RCC 7860 (cell line): ENCODE results near the gene DCDC1.

ENCODE experiments used
- DNase-seq: peaks from one replicate; pipeline ENCODE4 v3.0.0-alpha.2; 2015; ENCODE audit warnings: low spot score
- FAIRE-seq: peaks from 2 replicates; lab custom pipeline; 2012; peaks lifted over from hg19 to GRCh38; lab: Jason Lieb, UNC

Gene DCDC1, protein sequence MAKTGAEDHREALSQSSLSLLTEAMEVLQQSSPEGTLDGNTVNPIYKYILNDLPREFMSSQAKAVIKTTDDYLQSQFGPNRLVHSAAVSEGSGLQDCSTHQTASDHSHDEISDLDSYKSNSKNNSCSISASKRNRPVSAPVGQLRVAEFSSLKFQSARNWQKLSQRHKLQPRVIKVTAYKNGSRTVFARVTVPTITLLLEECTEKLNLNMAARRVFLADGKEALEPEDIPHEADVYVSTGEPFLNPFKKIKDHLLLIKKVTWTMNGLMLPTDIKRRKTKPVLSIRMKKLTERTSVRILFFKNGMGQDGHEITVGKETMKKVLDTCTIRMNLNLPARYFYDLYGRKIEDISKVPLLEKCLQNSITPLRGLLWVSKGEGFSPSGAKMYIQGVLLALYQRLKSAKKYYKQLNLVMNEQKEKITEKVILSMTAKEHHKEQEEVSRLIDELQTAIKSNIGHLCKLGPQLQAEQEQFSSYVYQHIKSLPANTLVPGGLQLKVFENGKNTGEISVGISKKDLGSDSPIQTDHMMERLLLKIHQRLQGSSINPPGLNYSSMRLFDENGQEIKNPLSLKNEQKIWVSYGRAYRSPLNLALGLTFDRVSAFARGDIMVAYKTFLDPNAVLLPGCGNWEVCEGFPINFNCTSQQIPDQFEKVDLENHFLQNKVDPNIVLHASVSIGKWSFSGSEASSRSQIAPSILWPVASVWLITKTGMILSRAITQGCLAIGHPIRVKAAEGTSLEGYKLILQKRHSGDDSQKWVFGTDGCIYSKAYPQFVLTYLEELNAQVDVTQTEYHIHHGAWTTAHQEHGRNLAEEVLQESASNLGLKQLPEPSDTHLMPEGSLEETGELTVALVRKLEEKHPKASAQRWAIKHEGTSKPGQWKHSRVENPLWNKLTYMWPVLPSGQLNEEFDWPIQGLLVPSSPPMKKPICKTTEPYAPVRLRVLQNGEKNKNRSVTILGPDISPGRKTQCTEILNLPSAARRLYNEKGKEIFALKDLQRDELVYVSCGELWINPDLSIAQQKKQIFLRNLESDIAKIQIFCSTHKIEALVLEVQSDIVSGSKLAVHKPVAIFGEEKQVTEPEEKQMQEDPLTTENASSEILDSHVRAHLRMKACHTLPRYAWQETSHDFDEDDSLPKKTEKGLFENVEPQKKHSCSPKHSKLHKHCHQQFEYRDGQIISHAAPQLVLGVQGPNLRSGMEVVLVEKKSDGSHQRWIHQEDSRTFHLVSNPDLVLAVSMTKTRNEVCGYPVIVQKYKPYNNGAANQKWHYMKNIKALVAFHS (N-terminal part only)

DNA sequence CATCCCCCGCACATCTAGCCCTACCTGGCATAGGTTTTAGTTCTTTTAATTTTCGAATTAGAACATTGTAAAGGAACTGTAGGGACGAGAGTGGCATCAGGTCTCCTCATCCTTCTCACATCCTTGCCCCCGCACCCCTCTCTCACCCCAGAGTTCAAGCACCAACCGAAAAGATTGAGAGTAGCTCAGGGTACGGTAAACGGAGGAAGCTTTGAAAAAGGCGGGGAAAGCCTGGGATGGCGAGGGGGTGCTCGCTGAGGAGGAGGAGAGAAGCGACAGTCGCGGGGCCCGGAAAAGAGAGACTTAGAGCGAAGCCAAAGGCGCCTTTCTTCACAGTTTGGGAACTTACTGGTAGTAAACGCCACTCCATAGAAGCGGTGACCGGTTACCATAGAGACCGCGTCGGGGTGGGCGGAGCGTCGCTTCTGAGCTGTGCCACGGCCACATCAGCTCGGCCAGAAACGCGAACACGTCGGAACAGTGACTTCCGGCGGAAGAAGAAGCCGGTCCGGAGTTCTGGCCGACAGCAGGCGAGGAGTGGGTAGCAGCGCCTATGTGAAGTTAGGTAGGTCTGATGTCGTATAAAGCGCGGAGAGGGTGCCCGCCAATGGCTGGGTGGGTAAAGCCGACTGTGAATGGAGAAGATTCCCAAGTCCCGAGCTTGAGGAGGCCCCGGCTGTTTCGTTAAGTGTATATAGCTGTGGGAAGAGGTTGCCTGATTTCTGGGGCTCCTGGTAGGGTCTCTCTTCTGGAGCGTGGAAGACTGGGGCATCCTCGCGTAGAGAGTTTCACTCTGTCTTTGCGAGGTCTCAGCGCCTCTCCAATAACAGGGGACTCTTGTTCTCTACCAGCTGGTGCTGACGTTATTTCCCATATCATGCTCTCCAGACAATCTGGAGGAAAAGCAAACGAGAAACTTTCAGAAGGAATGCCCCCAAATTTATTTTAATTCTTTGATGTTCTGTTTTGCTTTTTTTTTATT, at the start of gene DCDC1, which contains the start of gene DNAJC24:
Gene DCDC1 (minus strand): TSS at position 392 of the 982 bp plus-strand sequence. CDS start 41,459 bp downstream, outside the sequence.
Gene DNAJC24 (plus strand): TSS at position 513 of the 982 bp plus-strand sequence. CDS start 889 bp downstream, outside the sequence.
- DNase-seq: peak; percentile 77
- peak; percentile 65 for FAIRE-seq

DNA sequence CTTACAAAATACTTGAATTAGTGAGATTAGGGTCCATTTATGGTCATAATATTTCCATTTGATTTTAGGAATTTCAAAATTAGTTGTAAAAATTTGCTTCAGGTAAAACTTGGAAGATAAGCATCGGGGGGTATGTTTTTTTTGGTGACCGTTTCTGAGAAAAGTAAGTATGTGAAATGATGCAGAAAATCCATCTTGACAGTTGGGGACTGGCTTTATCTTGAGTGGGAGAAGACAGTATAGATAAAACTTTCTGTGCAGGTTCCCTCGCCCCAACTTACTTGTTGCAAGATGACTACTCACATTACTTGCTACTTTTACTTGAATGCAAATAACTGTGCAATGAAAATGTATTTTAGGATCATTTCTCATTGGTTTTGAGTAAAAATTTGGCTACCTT, 49.6 kb upstream of the DCDC1 start:
- no peak for DNase-seq
- FAIRE-seq: no peak

DNA sequence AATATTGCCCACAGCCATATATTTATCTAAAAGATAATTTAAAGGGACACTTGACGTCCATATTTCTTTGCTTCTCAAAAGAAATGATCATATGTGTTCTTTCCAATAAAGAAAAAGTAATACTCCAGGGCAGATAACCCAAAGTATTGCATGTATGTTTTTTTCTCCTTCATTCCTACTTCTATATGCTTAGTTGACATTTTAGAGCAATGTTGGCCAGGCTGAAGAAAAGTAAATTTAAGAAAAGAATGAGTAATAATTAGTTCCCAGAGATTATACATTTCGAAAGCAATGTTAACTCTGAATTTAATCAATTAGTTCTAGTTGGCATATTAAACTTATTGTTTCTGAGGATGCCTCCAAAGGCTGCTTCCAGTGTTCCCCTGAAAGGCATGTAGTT, 48.3 kb upstream of the DCDC1 start:
- FAIRE-seq (no peak), DNase-seq (no peak)

DNA sequence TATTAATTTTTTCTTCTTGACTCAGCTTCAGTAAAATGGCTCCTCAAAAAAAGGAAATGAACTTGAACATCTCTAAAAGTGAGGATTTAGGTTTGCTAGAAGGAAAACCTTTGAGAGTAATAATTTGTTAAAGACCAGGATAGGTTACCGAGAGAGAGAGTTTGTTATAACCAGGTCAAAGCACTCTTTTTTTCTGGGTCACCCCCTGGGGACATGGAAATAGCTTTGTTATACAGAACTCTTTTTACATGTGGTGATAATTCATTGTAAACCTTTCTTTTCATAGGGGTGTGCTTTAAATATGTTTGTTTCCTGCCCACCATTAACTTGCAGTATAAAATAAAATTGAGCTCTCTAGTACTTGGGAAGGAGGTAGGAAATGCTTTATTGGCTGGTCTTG, 47.8 kb upstream of the DCDC1 start:
- FAIRE-seq (no peak), DNase-seq (no peak)

DNA sequence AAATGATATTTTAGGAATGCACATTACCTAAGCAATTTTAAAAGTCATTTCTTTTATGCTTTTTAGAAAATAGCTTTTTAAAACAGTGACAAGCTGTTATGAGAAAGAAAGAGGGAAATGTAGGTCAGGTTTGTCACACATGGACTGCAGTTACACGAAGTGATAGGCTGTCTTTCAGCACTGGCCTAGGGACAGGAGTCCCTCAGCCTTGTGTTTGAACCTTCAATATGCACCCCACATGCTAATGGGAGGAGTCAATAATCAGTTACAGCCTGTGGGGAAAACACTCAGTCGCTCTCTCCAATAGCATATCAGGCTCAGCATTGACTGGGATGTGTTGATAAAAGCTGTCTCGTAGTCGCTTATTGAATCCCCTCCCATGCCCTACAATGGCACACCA, 45.9 kb upstream of the DCDC1 start:
- no peak for FAIRE-seq
- DNase-seq: no peak

DNA sequence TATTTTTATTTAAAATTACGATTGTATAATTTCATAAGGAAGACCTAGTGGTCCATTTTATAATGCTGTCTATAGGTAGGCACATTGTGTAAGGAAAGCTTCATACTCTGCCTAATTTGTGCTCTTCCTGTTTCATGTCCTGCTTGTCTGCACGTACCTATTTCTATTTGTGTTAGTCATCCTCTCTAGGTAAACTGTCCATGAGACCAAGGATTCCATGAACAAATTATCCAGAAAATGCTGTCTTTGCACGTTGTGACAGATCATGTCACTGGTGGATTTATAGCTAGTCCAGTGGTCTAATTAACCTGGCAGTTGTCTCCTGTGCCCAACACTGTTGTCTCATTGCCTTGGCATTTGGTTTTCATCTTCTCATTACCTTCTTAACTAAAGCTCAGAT, 44.8 kb upstream of the DCDC1 start:
- DNase-seq: peak; percentile 24
- FAIRE-seq: no peak

DNA sequence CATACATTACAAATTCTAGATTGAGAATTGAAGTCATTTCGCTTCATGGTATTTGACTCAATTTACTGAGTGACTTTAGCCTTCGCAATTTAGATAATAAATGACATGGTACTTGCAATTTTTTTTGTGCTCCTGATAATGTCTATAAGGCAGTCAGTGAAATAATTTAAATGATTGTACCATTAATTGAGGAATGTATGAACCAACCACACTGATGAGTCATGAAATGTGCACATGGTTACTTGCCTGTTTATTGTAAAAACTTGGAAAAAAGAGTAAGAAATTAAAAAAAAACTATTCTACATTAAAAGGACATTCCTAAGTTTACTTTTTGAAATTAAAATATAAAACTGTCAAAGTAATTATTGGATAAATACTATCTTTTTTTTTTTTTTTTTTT, 43.4 kb upstream of the DCDC1 start:
- FAIRE-seq (no peak), DNase-seq (no peak)

DNA sequence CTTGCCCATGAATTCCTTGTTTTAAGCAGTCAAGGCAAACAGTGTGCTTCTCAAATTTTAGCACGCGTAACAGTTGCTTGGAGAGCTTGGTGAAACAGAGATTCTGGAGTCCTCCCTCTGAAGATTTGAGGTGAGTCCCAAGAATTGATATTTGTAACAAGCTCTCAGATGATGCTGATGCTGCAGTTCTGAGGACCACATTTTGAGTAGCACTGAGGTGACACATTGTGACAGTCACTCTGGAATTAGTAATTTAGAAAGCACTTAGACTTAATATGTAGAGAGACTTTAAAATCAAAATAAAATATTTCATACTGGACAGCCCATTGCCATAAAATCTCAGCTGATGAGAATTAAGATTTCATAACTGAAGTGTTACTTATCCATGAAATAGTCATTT, 38.7 kb upstream of the DCDC1 start:
- DNase-seq (no peak), FAIRE-seq (no peak)

DNA sequence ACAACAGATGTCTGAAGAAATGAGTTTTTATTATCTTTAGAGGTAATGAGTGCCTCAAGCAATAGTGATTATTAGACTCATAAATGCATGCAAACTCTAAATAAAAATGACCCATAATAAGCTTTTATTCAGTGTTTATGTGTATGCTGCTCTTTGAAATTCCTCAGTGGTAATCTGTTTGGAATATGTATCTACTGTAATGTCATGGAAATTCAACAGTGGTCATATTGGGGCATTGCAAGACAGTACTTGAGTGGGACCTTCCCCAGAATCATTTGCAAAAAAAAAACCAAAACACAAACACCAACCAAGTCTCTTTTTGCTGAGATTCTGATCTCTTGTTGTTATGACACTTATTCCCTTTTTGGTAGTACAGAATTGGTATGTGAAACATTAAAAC, 35.1 kb upstream of the DCDC1 start:
- DNase-seq (no peak), FAIRE-seq (no peak)

DNA sequence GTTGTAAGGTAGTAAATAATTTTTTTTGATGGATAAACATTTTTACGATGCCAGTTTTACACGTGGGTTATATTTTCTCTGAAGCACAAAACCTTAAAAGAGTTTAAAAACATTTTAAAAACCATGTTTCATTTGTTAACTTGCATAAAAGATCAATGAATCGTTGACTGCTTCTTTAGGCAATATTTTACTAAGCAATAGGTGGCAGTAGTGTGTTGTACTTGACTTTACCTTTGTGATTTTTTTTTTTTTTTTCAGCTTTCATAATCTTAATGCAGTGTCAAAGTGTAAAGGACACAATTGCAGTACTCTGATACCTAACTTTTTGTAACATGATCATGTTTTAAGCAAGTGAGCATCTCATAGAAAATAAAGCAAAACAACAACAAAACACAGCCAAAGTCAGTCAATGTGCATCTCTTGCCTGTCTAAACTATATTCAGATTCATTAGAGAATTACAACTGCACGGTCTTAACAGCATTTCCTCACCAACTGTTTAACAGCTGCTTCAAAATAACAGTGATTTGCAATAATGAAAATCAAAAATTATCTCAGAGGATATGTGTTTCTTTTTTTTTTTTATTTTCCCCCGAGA, 27.8 kb upstream of the DCDC1 start:
- DNase-seq (peak; percentile 7), FAIRE-seq (peak; percentile 63)

DNA sequence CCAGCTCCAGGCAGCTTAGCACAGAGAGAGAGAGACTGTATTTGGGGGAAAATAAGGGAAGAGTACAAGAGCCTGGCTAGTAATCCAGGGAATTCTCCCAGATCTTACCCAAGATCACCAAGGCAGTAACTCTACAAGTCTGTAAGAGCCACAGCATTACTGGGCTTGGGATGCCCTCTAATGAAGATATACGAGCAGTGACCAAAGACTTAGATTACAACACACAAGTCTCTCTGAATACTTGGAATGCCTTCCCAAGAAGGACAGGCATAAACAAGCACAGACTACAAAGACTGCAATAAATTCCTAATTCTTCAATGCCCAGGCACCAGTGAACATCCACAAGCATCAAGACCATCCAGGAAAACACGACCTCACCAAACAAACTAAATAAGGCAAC, 17.8 kb upstream of the DCDC1 start:
- FAIRE-seq (no peak), DNase-seq (no peak)

DNA sequence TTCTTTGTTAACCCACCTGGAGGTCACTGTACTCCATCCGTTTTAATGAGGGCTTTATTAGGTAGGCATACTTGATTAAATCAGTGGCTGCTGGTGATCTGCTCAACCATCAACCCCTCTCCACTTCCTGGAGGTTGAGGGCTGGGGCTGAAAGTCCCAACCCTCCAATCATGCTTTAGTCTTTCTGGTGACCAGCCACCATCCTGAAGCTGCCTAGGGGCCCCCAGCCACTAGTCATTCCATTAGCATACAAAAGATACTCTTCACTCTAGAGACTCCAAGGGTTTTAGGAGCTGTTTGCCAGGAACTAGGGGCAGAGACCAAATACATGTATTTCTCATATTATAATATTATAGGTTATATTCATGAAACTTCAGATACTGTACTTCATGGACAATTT, 13.6 kb upstream of the DCDC1 start:
- no peak for DNase-seq
- no peak for FAIRE-seq

DNA sequence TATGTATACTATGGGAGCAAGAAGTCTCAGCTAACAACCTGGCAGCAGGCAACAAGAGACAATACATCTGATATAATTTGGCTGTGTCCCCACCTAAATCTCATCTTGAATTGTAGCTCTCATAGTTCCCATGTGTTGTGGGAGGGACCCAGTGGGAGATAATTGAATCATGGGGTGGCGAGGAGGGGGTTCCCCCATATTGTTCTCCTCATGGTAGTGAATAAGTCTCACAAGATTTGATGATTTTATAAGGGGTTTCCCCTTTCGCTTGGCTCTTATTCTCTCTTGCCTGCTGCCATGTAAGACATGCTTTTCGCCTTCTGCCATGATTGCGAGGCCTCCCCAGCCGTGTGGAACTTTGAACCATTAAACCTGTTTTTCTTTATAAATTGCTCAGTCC, 6.3 kb upstream of the DCDC1 start:
- DNase-seq (no peak), FAIRE-seq (no peak)

DNA sequence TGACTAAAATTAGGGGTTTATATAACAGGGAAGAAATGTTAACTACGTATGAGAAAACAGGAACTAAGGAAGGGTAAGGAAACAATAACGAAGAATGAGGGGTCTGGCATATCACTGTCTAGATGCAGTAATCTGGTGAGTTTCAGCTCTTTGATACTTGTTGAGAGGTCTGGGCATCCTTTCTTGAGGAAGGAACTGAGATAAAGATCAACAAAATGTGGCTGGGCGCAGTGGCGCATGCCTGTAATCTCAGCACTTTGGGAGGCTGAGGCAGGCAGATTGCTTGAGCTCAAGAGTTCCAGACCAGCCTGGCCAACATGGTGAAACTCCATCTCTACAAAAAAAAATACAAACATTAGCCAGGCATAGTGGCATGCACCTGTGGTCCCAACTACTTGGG, 2.7 kb downstream of the DCDC1 start:
- DNase-seq: no peak
- no peak for FAIRE-seq

DNA sequence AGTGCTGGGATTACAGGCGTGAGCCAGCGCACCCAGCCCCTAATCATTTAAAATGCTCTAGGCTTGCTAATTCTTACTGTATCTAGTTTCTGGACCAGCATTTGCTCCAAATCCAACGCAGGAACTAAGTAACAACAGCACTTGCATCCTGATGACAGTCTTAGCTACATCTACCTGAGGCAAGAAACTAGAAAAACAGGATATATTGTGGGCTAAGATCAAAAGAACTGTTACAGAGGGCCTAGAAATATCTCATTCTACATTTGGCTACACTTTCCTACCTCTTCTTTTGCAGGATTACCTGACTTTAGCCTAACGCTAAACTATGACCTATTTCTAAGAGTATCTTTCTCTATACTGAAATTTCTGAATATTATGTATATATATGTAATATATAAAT, 7.8 kb downstream of the DCDC1 start:
- FAIRE-seq: no peak
- DNase-seq: no peak

DNA sequence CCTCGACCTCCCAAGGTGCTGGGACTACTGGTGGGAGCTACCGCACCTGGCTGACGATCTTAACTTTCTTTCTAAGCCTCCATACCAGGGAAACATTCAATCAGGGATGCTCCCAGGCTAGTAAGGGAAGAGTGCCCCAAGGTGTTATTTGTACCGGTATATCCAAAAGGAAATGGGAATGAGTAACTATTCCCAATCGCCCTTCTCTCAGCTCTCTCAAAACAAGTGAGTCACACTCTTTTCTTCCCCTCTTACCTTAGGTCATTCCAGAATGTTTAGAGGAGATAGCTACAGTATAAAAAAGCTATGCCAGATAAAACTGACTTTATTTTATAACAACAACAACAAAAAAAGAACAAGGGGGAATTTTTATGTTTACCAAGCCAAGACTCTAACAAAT, 13.7 kb downstream of the DCDC1 start:
- DNase-seq: no peak
- FAIRE-seq: no peak

DNA sequence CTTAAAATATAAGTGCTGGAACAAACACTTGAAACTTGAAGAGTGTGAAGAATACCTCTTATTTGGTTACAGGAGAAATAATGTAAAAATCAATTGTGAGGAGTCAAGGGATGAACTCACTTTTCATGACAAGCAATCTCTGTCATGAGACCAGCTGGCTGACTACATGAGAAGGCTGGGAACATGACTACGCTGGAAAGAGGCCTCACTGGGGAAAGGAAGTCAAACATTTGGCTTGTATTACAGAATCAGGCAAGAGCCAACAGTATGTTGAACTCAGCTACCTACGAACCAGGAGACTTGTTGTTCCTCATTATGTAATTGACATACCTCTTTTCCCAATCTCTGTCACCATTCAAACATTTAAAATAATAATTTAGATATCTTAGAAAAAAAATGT, 14.4 kb downstream of the DCDC1 start:
- FAIRE-seq (no peak), DNase-seq (no peak)

DNA sequence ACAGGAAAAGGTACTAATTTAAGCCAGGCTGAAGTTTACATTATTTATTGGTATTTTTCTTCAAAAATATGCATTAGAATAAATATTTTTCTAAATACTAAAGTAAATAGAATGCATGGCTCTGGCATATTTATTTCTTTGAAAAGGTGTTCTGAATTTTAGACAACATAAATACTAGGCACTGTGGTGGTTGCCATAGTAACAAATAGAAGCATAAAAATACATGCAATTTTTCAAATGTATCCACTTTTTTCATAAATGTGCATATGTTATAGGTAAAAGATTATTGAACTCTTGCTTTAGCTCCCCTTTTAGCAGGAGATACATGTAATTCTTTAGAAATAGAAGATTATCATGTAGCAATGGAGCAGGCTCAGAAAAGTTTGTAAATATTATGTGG, 18.4 kb downstream of the DCDC1 start:
- FAIRE-seq (no peak), DNase-seq (no peak)

DNA sequence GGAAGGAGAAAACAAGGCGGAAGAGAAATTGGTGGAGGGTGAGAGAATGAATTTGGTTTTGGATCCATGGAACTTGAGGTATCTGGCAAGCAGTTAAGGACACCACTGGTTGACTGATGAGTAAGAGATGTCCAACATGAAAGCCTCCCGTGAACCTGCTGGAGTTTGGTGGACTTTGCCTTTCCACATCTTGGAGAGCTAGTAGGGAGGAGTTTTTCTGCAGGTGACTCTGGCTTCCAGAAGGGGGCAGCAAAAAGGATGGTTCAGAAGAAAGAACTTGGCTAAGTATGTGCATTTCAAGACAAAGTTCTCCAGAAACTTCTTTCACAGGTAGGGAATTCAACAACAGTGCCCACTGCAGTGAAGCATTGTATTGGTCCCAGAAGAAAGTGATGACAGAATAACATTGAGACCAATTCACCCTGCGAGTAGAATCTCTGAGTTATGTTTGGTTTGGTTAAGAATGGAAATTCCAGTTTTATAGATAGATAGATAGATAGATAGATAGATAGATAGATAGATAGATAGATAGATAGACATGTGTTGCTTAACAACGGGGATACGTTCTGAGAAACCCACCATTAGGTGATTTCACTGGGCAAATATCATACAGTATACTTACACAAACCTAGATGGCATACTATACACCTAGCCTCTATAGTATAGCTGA, 28.5 kb downstream of the DCDC1 start:
- DNase-seq (peak; percentile 11), FAIRE-seq (no peak)
